Smooth muscle cell (in vitro differentiated cells): ENCODE measurements around the gene MAX. TPM values are rescaled to one million over a fixed set of nuclear protein-coding genes. Genes with fewer than 3 reads are reported as not detected.

ENCODE experiments used
- DNase-seq: peaks from one replicate; lab custom pipeline; 2025; ENCODE audit not compliant: unreplicated experiment; lab: John Stamatoyannopoulos, UW
- H2AFZ ChIP-seq: fragments of 200-600 bp; sonication (generic); 2 replicates; pipeline ENCODE4 v1.6.0; 2016; ENCODE audit warnings: antibody characterized with exemption, low read depth, mild to moderate bottlenecking
- H3F3A ChIP-seq: fragments of 200-600 bp; sonication (generic); 2 replicates; pipeline ENCODE4 v1.6.0; 2017; ENCODE audit warnings: antibody characterized with exemption, low read depth
- H3K27ac ChIP-seq: fragments of 200-600 bp; sonication (generic); 2 replicates; pipeline ENCODE4 v1.5.1; 2016; ENCODE audit warnings: low read depth, mild to moderate bottlenecking
- H3K27me3 ChIP-seq: fragments of 200-600 bp; sonication (generic); 2 replicates; pipeline ENCODE4 v1.6.1; 2016; ENCODE audit warnings: low read depth, mild to moderate bottlenecking
- H3K36me3 ChIP-seq: fragments of 200-600 bp; sonication (generic); 2 replicates; pipeline ENCODE4 v1.5.1; 2016; ENCODE audit warnings: low read depth
- H3K4me1 ChIP-seq: fragments of 200-600 bp; sonication (generic); 2 replicates; pipeline ENCODE4 v1.5.1; 2016; ENCODE audit warnings: low read depth
- H3K4me2 ChIP-seq: fragments of 200-600 bp; sonication (generic); 2 replicates; pipeline ENCODE4 v1.6.0; 2016; ENCODE audit warnings: mild to moderate bottlenecking
- H3K4me3 ChIP-seq: fragments of 200-600 bp; sonication (generic); 2 replicates; pipeline ENCODE4 v1.5.1; 2016; ENCODE audit warnings: mild to moderate bottlenecking
- H3K79me2 ChIP-seq: fragments of 200-600 bp; sonication (generic); 2 replicates; pipeline ENCODE4 v1.6.0; 2016; ENCODE audit warnings: low read depth, mild to moderate bottlenecking
- H3K9ac ChIP-seq: fragments of 200-600 bp; sonication (generic); 2 replicates; pipeline ENCODE4 v1.6.0; 2016; ENCODE audit warnings: low read depth
- H3K9me3 ChIP-seq: fragments of 200-600 bp; sonication (generic); replicated peaks from 2 replicates; pipeline ENCODE4 v1.5.1; 2016; ENCODE audit warnings: low read depth
- H4K20me1 ChIP-seq: fragments of 200-600 bp; sonication (generic); 2 replicates; pipeline ENCODE4 v1.6.0; 2016; ENCODE audit warnings: low read depth
- WGBS: methylation state at CpG from one replicate; pipeline ENCODE4 v1.1.7; 2016; ENCODE audit warnings: low lambda C conversion rate; 5-methylcytosine and 5-hydroxymethylcytosine counted together
- polyA plus RNA-seq: library from polyadenylated mRNA; unstranded; fragments of >200 nt; fragmentation: Nextera tagmentation; extraction: Ambion mirVana; gene quantifications from 2 replicates; pipeline ENCODE4 v1.2.1, GENCODE V29; 2016
- total RNA-seq: library from RNA; depleted of rRNA; stranded (reverse); fragments of >200 nt; gene quantifications from 2 replicates; pipeline ENCODE4 v1.2.3, GENCODE V29; 2014
- TF ChIP-seq, protein P1 (sequence below): fragments of 200-600 bp; sonication (generic); IDR thresholded peaks from 2 replicates; pipeline ENCODE4 v1.5.1; 2017; ENCODE audit warnings: borderline replicate concordance, mild to moderate bottlenecking, antibody characterized with exemption; ENCODE audit not compliant: insufficient read depth, poor library complexity, severe bottlenecking

Gene MAX
- total and polyA plus RNA-seq, 2 experiments from 2014 or later = 30.1 to 37.5 TPM

DNA sequence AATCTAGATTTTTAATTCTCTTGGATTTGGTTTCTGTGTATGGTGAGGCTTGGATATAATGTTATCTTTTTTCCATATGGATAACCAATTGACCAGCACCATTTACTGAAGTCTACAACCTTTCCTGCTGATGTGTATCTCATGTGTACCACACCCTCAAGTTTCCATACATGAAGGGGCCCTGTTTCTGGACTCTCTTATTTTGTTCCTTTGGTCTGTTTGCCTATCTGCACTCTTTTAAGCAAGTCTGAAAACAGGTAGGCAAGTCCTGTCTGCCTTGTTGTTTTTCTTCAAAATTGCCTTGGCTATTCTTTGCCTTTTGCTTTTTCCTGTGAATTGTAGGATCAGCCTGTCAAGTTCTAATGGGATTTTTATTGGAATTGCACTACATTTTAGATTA, 44.6 kb downstream of the MAX start:
- Histone ChIP-seq H3K36me3 (peaks cover 3% of the 10 kb centered on the region), H3K27ac (no peak overlapping the region), H3F3A (no peaks in the 10 kb centered on the region), H3K9me3 (no peaks in the 10 kb centered on the region), H3K27me3 (no peaks in the 10 kb centered on the region), H3K4me1 (no peaks in the 10 kb centered on the region), H3K4me2 (no peak overlapping the region), H3K4me3 (no peak overlapping the region), H3K79me2 (no peaks in the 10 kb centered on the region), H4K20me1 (peaks cover 24% of the 10 kb centered on the region), H2AFZ (no peak overlapping the region), H3K9ac (no peak overlapping the region)
- TF ChIP-seq, protein P1, sequence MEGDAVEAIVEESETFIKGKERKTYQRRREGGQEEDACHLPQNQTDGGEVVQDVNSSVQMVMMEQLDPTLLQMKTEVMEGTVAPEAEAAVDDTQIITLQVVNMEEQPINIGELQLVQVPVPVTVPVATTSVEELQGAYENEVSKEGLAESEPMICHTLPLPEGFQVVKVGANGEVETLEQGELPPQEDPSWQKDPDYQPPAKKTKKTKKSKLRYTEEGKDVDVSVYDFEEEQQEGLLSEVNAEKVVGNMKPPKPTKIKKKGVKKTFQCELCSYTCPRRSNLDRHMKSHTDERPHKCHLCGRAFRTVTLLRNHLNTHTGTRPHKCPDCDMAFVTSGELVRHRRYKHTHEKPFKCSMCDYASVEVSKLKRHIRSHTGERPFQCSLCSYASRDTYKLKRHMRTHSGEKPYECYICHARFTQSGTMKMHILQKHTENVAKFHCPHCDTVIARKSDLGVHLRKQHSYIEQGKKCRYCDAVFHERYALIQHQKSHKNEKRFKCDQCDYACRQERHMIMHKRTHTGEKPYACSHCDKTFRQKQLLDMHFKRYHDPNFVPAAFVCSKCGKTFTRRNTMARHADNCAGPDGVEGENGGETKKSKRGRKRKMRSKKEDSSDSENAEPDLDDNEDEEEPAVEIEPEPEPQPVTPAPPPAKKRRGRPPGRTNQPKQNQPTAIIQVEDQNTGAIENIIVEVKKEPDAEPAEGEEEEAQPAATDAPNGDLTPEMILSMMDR = no peak
- DNase-seq = no peak

DNA sequence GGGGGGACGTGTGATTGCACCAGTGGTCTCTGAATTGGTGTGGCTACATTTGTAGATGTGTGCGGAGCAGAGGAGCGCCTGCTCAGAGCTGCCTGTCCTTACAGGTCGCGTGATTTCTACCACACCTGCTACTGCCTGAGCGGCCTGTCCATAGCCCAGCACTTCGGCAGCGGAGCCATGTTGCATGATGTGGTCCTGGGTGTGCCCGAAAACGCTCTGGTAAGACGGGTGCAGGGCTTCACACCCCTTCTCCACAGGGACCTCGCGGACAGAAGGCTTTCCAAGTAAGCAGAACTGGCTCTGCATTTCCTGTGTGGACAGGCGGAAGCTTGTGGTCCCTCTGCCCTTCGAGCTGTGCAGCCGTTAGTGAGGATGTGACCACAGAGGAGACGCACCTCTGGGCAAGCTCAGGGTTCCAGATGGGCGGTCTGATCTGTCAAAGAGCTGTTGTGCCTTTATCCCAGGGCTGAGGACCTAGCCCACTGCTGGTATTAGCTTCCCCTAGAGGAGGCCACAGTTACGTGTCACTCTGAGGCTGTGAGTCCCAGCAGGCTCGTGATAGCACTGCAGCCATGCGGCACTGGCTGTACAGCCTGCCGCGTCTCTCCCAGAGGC, 47.7 kb downstream of the MAX start:
- Histone ChIP-seq H3K79me2 (no peaks in the 10 kb centered on the region), H3K4me1 (no peaks in the 10 kb centered on the region), H3K4me2 (no peak overlapping the region), H3K27ac (no peak overlapping the region), H3K27me3 (no peaks in the 10 kb centered on the region), H3F3A (no peaks in the 10 kb centered on the region), H3K9me3 (no peaks in the 10 kb centered on the region), H3K36me3 (peaks cover 3% of the 10 kb centered on the region), H4K20me1 (peaks cover 24% of the 10 kb centered on the region), H3K9ac (no peak overlapping the region), H2AFZ (no peak overlapping the region), H3K4me3 (no peak overlapping the region)
- DNase-seq = no peak
- 92% methylated on average over 23 of the region's 23 CpGs for WGBS
- TF ChIP-seq, protein P1 = no peak

DNA sequence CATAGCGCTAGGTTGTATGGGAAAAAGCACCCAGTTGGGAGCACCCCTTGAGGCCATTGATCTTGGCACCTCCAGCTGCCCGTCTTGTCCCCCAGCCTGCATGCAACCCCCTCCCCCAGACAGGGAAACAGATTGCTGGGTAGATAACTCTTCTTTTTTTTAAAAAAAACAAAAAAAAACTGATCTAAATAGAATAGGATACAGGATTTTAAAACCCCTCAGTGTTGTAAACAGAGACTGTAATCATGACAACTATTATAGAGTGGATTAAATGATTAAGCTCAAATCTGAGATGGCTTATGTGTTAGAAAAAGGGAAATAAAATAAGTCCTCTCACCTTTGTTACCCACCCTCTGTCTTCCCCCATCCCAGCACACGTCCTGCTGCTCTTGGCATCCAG, 48.9 kb downstream of the MAX start:
- H4K20me1 ChIP-seq = peaks cover 14% of the 10 kb centered on the region
- no peak overlapping the region for H3K27ac ChIP-seq
- WGBS = 92% methylated on average over 3 of the region's 3 CpGs
- H3K79me2 ChIP-seq = no peaks in the 10 kb centered on the region
- DNase-seq = no peak
- TF ChIP-seq, protein P1 = no peak
- H3K4me3 ChIP-seq = no peak overlapping the region
- H2AFZ ChIP-seq = no peak overlapping the region
- no peaks in the 10 kb centered on the region for H3K9me3 ChIP-seq
- H3K9ac ChIP-seq = no peak overlapping the region
- H3F3A ChIP-seq = no peaks in the 10 kb centered on the region
- no peaks in the 10 kb centered on the region for H3K27me3 ChIP-seq
- H3K4me2 ChIP-seq = no peak overlapping the region
- H3K4me1 ChIP-seq = no peaks in the 10 kb centered on the region
- H3K36me3 ChIP-seq = no peaks in the 10 kb centered on the region

DNA sequence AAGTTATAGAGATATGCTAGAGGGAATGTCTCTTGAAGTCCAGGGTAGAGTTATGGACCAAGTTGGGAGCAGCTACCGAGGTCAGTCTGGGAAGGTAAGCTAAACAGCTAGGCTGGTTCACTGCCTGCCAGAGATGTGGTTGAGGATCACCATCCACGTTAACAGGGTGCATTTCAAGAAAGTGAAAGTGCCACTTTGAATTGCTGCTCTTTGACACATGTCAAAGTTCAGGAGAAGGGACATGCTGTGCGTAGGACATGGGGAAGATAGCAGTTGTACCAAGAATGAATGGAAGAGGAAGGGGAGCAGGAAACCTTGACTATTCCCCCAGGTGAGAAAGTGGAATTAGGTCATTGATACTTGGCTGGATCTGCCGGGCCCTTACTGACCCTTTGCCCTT, 49.5 kb downstream of the MAX start:
- Histone ChIP-seq H4K20me1 (peaks cover 13% of the 10 kb centered on the region), H3K27me3 (no peaks in the 10 kb centered on the region), H3K4me1 (no peaks in the 10 kb centered on the region), H3K4me2 (no peak overlapping the region), H3K79me2 (no peaks in the 10 kb centered on the region), H3K36me3 (no peaks in the 10 kb centered on the region), H3K9ac (no peak overlapping the region), H3K27ac (no peak overlapping the region), H2AFZ (no peak overlapping the region), H3F3A (no peaks in the 10 kb centered on the region), H3K4me3 (no peak overlapping the region), H3K9me3 (no peaks in the 10 kb centered on the region)
- WGBS = 96% methylated on average over 4 of the region's 4 CpGs
- DNase-seq = no peak
- TF ChIP-seq, protein P1 = no peak
